Measurements from ENCODE around the gene RPSA.

DNA sequence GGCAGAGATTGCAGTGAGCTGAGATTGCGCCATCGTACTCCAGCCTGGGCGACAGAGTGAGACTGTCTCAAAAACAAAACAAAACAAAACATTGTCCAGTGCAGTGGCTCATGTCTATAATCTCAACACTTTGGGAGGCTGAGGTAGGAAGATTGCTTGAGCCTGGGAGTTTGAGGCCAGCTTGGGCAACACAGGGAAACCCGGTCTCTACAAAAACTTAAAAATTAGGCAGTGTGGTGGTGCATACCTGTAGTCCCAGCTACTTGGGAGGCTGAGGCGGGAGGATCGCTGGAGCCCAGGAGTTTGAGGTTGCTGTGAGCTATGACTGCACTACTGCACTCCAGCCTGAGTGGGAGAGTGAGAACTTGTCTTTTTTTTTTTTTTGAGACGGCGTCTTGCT lies 33.8 kb downstream of the RPSA start:
- TF ChIP-seq, protein P1, sequence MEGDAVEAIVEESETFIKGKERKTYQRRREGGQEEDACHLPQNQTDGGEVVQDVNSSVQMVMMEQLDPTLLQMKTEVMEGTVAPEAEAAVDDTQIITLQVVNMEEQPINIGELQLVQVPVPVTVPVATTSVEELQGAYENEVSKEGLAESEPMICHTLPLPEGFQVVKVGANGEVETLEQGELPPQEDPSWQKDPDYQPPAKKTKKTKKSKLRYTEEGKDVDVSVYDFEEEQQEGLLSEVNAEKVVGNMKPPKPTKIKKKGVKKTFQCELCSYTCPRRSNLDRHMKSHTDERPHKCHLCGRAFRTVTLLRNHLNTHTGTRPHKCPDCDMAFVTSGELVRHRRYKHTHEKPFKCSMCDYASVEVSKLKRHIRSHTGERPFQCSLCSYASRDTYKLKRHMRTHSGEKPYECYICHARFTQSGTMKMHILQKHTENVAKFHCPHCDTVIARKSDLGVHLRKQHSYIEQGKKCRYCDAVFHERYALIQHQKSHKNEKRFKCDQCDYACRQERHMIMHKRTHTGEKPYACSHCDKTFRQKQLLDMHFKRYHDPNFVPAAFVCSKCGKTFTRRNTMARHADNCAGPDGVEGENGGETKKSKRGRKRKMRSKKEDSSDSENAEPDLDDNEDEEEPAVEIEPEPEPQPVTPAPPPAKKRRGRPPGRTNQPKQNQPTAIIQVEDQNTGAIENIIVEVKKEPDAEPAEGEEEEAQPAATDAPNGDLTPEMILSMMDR (IDR thresholded peaks at IDR 0.05; ENCODE audit: low read depth, low read length, poor library complexity, severe bottlenecking) = no peak
- no peak for TF ChIP-seq EZH2phosphoT487 (IDR thresholded peaks at IDR 0.05; ENCODE audit: borderline replicate concordance, low read length)

Measured in DOHH2 (cell line).